Measurements from ENCODE around the gene SHE. TPM values are rescaled to one million over a fixed set of nuclear protein-coding genes. Genes with fewer than 3 reads are reported as not detected.

SHE gene
- total and polyA plus RNA-seq, 2 donors (not counting 3 experiments of a cell fraction or from before 2014, with no cell fraction given) = 30.1 to 52.7 TPM

DNA sequence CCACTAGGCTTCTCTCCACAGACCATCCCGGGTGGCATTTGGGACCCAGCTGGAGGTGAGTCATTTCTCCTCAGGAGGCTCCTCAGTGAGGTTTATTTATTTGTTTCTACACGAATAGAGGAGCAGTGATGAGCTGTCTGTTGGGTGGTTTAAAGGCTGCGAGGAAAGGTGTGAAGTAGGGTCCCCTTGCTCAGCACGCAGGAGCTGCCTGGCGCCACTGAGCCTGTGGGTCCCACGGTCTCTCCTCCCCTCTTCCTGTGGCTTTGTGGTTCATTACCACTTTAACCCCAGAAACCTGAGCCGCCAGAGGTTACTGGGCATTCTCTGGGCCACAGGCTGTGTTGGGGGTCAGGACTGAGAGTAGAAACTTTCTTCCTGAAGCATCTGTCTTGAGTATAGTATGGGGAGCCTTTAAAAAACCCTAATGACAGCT lies 57.2 kb downstream of the SHE start:
- H3K27me3 ChIP-seq (ENCODE audit: control insufficient read depth in 2 of 2, insufficient read depth in 2 of 2, low read length in 2 of 2) = no peaks in the 10 kb centered on the region

DNA sequence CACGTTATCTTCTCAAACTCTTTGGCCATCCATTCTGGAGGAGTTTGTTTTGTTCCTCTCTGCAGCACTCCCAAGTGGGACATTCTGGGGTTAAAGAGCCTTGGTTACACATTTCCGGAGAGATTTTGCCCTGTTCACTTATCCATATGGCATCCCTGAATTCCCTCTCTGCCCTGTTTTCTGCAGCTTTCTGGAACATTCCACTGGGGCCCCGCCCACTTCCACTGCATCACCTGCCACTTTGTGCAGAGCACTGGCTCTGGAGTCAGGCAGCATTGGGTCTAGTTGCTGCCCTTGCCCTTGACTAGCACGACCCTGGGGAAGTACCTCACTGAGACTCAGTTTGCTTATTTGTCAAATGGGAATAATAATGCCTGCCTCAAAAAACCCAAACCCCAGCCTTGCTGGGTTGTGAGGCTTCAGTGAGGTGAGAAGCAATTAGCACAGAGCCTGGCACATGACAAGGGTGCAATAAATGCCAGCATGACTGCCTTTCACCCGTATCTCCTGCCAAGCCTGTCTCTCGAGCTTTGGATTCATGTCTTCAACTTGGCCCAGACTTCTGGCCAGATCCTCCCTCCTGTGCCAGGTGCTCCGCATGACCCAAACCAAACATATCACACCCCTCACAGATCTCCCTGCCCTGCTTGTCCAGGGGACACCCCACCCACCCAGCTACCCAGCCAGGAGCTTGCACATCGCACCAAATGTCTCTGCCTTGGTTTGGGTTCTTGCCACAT lies 58.8 kb downstream of the SHE start:
- no peak for TF ChIP-seq EZH2 (IDR thresholded peaks at IDR 0.05; ENCODE audit: borderline replicate concordance, low read depth, low read length, severe bottlenecking)
- no peak for TF ChIP-seq GATA2 (IDR thresholded peaks at IDR 0.05; ENCODE audit: insufficient read depth, insufficient read length, low read depth, low read length)
- TF ChIP-seq, protein P1, sequence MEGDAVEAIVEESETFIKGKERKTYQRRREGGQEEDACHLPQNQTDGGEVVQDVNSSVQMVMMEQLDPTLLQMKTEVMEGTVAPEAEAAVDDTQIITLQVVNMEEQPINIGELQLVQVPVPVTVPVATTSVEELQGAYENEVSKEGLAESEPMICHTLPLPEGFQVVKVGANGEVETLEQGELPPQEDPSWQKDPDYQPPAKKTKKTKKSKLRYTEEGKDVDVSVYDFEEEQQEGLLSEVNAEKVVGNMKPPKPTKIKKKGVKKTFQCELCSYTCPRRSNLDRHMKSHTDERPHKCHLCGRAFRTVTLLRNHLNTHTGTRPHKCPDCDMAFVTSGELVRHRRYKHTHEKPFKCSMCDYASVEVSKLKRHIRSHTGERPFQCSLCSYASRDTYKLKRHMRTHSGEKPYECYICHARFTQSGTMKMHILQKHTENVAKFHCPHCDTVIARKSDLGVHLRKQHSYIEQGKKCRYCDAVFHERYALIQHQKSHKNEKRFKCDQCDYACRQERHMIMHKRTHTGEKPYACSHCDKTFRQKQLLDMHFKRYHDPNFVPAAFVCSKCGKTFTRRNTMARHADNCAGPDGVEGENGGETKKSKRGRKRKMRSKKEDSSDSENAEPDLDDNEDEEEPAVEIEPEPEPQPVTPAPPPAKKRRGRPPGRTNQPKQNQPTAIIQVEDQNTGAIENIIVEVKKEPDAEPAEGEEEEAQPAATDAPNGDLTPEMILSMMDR (IDR thresholded peaks at IDR 0.05; ENCODE audit: extremely low read depth in 1 of 2, insufficient read depth in 1 of 2, low read depth in 1 of 2, low read length in 2 of 2) = no peak
- no peak for TF ChIP-seq POLR2AphosphoS5 (IDR thresholded peaks at IDR 0.05; ENCODE audit: insufficient read depth, low read depth, low read length)
- TF ChIP-seq, protein P2, sequence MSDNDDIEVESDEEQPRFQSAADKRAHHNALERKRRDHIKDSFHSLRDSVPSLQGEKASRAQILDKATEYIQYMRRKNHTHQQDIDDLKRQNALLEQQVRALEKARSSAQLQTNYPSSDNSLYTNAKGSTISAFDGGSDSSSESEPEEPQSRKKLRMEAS (IDR thresholded peaks at IDR 0.05; ENCODE audit: insufficient read depth, insufficient read length) = no peak
- no peak for TF ChIP-seq POLR2A (IDR thresholded peaks at IDR 0.05; ENCODE audit: low read depth, low read length)
- TF ChIP-seq MYC (IDR thresholded peaks at IDR 0.05; ENCODE audit: low read depth, low read length) = no peak
- TF ChIP-seq FOS (IDR thresholded peaks at IDR 0.05; ENCODE audit: borderline replicate concordance, insufficient read depth, low read length) = no peak
- no peak for TF ChIP-seq JUN (IDR thresholded peaks at IDR 0.05; ENCODE audit: borderline replicate concordance, insufficient read depth, insufficient read length, low read depth)
- Histone ChIP-seq H3K9me1 (replicated peaks; ENCODE audit: control insufficient read depth, extremely low read depth, insufficient read depth, low read length) (no peaks in the 10 kb centered on the region), H3K27ac (ENCODE audit: insufficient read depth, low read depth, low read length) (no peak overlapping the region), H3K4me1 (ENCODE audit: control insufficient read depth, extremely low read depth, insufficient read depth, low read length) (peaks cover 7% of the 10 kb centered on the region), H3K4me3 (replicated peaks in 1 of 3; ENCODE audit: insufficient read depth in 1 of 3, low read depth in 1 of 3, low read length in 3 of 3) (no peak overlapping the region), H3K27me3 (ENCODE audit: control insufficient read depth in 2 of 2, insufficient read depth in 2 of 2, low read length in 2 of 2) (no peaks in the 10 kb centered on the region), H3K9ac (replicated peaks; ENCODE audit: extremely low read depth, insufficient read depth, low read length) (no peak overlapping the region), H2AFZ (ENCODE audit: low read depth, low read length) (no peak overlapping the region), H3K36me3 (ENCODE audit: control insufficient read depth in 2 of 2, extremely low read depth in 1 of 2, insufficient read depth in 2 of 2, low read length in 2 of 2) (no peaks in the 10 kb centered on the region), H3K79me2 (ENCODE audit: control insufficient read depth, insufficient read depth, low read length) (no peaks in the 10 kb centered on the region), H3K4me2 (ENCODE audit: insufficient read depth, low read length) (no peak overlapping the region), H4K20me1 (replicated peaks; ENCODE audit: control insufficient read depth, extremely low read depth, insufficient read depth, low read length) (no peaks in the 10 kb centered on the region), H3K9me3 (replicated peaks; ENCODE audit: control insufficient read depth, insufficient read depth, low read length) (no peaks in the 10 kb centered on the region)
- ChIA-PET POLR2A (no interaction called here), CTCF (interaction anchor here (0.8 to 3.7 kb wide), 10 partner anchors 11 to 108 kb away, joined by 3 to 16 read pairs (median 5); partner anchors contain the start of gene IL6R)
- DNase-seq (ENCODE audit: low read depth, low spot score) (no peak), FAIRE-seq (no peak)
- intact Hi-C loops (cut with micrococcal nuclease) (loop anchor here (2.0 kb wide), 1 partner anchor 39 kb away; the partner anchor contains the start of gene IL6R), dilution Hi-C loops (cut with MboI; ENCODE audit: extremely low pct_ligation_motif_present, low sequenced_read_pairs) (no loop called here)
- BruUV-seq (replicated peaks) = no TSS peak

More for the DNA sequence above, 57.2 kb downstream of the SHE start:
- H3K9me1 ChIP-seq (replicated peaks; ENCODE audit: control insufficient read depth, extremely low read depth, insufficient read depth, low read length) = no peaks in the 10 kb centered on the region
- no peaks in the 10 kb centered on the region for H3K79me2 ChIP-seq (ENCODE audit: control insufficient read depth, insufficient read depth, low read length)
- H3K9ac ChIP-seq (replicated peaks; ENCODE audit: extremely low read depth, insufficient read depth, low read length) = no peak overlapping the region
- no peak overlapping the region for H3K27ac ChIP-seq (ENCODE audit: insufficient read depth, low read depth, low read length)
- no peak for FAIRE-seq
- no peak overlapping the region for H3K4me2 ChIP-seq (ENCODE audit: insufficient read depth, low read length)
- no peaks in the 10 kb centered on the region for H4K20me1 ChIP-seq (replicated peaks; ENCODE audit: control insufficient read depth, extremely low read depth, insufficient read depth, low read length)
- ChIA-PET CTCF (interaction anchor here (1.0 to 3.7 kb wide), 4 partner anchors 21 to 110 kb away, joined by 3 to 16 read pairs (median 6); no protein-coding TSS in a partner anchor), POLR2A (no interaction called here)
- DNase-seq (ENCODE audit: low read depth, low spot score) = no peak
- no peaks in the 10 kb centered on the region for H3K9me3 ChIP-seq (replicated peaks; ENCODE audit: control insufficient read depth, insufficient read depth, low read length)
- dilution Hi-C loops (cut with MboI; ENCODE audit: extremely low pct_ligation_motif_present, low sequenced_read_pairs) = no loop called here
- peaks cover 7% of the 10 kb centered on the region for H3K4me1 ChIP-seq (ENCODE audit: control insufficient read depth, extremely low read depth, insufficient read depth, low read length)
- H3K4me3 ChIP-seq (replicated peaks in 1 of 3; ENCODE audit: insufficient read depth in 1 of 3, low read depth in 1 of 3, low read length in 3 of 3) = no peak overlapping the region
- no peaks in the 10 kb centered on the region for H3K36me3 ChIP-seq (ENCODE audit: control insufficient read depth in 2 of 2, extremely low read depth in 1 of 2, insufficient read depth in 2 of 2, low read length in 2 of 2)
- peak; percentile 9 for TF ChIP-seq FOS (IDR thresholded peaks at IDR 0.05; ENCODE audit: borderline replicate concordance, insufficient read depth, low read length)
- TF ChIP-seq, protein P1 (IDR thresholded peaks at IDR 0.05; ENCODE audit: extremely low read depth in 1 of 2, insufficient read depth in 1 of 2, low read depth in 1 of 2, low read length in 2 of 2) = no peak
- no peak overlapping the region for H2AFZ ChIP-seq (ENCODE audit: low read depth, low read length)
- BruUV-seq (replicated peaks) = no TSS peak
- intact Hi-C loops (cut with micrococcal nuclease) = no loop called here
